Prostate gland (tissue), 2 donors: ENCODE measurements around the gene ZFP62.
"Not testable (repeated sequence)": the region's sequence is repeated elsewhere in the genome, so short reads cannot be mapped to it uniquely, and the experiment has no call there.

Experiments used
- POLR2A ChIP-seq: fragments of 450-650 bp; IDR thresholded peaks from one replicate; pipeline ENCODE4 v1.6.1; 2016; ENCODE audit warnings: antibody characterized with exemption, mild to moderate bottlenecking
- POLR2AphosphoS5 ChIP-seq: sonication (generic); formaldehyde crosslinking; IDR thresholded peaks from one replicate; pipeline ENCODE4 v1.6.1; 2017; ENCODE audit warnings: antibody characterized with exemption
- TF ChIP-seq, protein P1 (sequence below), 4 experiments: fragments of 200-600 bp in 2 of 4; fragments of 450-650 bp in 2 of 4; sonication (generic) in 2 of 4; IDR thresholded peaks; 1 replicate in 3 of 4; 2 replicates in 1 of 4; pipeline ENCODE4 v1.5.1; 2016 to 2019; ENCODE audit warnings: antibody characterized with exemption in 4 of 4, mild to moderate bottlenecking in 2 of 4, moderate library complexity in 2 of 4

DNA sequence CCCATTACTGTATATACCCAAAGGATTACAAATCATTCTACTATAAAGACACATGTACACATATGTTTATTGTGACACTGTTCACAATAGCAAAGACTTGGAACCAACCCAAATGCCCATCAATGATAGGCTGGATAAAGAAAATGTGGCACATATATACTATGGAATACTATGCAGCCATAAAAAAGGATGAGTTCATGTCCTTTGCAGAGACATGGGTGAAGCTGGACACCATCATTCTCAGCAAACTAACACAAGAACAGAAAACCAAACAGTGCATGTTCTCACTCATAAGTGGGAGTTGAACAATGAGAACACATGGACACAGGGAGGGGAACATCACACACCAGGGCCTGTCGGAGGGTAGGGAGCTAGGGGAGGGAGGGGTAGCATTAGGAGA lies 34.3 kb upstream of the ZFP62 start:
- TF ChIP-seq POLR2A, POLR2AphosphoS5: not testable (repeated sequence)
- TF ChIP-seq, protein P1, sequence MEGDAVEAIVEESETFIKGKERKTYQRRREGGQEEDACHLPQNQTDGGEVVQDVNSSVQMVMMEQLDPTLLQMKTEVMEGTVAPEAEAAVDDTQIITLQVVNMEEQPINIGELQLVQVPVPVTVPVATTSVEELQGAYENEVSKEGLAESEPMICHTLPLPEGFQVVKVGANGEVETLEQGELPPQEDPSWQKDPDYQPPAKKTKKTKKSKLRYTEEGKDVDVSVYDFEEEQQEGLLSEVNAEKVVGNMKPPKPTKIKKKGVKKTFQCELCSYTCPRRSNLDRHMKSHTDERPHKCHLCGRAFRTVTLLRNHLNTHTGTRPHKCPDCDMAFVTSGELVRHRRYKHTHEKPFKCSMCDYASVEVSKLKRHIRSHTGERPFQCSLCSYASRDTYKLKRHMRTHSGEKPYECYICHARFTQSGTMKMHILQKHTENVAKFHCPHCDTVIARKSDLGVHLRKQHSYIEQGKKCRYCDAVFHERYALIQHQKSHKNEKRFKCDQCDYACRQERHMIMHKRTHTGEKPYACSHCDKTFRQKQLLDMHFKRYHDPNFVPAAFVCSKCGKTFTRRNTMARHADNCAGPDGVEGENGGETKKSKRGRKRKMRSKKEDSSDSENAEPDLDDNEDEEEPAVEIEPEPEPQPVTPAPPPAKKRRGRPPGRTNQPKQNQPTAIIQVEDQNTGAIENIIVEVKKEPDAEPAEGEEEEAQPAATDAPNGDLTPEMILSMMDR (IDR thresholded peaks at IDR 0.05): not testable (repeated sequence)
